Measurements from ENCODE around the gene NEGR1.

GRCh38 chr1:71828431-71829012, 453.8 kb downstream of the NEGR1 start:
- TF ChIP-seq, protein P1, sequence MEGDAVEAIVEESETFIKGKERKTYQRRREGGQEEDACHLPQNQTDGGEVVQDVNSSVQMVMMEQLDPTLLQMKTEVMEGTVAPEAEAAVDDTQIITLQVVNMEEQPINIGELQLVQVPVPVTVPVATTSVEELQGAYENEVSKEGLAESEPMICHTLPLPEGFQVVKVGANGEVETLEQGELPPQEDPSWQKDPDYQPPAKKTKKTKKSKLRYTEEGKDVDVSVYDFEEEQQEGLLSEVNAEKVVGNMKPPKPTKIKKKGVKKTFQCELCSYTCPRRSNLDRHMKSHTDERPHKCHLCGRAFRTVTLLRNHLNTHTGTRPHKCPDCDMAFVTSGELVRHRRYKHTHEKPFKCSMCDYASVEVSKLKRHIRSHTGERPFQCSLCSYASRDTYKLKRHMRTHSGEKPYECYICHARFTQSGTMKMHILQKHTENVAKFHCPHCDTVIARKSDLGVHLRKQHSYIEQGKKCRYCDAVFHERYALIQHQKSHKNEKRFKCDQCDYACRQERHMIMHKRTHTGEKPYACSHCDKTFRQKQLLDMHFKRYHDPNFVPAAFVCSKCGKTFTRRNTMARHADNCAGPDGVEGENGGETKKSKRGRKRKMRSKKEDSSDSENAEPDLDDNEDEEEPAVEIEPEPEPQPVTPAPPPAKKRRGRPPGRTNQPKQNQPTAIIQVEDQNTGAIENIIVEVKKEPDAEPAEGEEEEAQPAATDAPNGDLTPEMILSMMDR (IDR thresholded peaks at IDR 0.05; ENCODE audit: poor library complexity), result no peak
- no peak for TF ChIP-seq EZH2 (IDR thresholded peaks at IDR 0.05; ENCODE audit: borderline replicate concordance)

Data from hepatocyte (in vitro differentiated cells).